ENCODE measurements around the gene ZFHX3.
"Not testable (repeated sequence)": the region's sequence is repeated elsewhere in the genome, so short reads cannot be mapped to it uniquely, and the experiment has no call there.

The ZFHX3 gene
- total RNA-seq: 0 to 0.91 (median 0.40) reads per million in 4 experiments

GRCh38 chr16:73047536-73048291 lies at the start of gene ZFHX3:
Gene ZFHX3, minus strand, starts transcription at chr16:73048128. Its CDS starts 87,983 bp downstream, at chr16:72960145.
- DNase-seq: no peak

GRCh38 chr16:73096510-73096909 lies 48.6 kb upstream of the ZFHX3 start:
- no peak for DNase-seq

- DNase-seq: no peak
Observed at GRCh38 chr16:73095885-73096421, 48.0 kb upstream of the ZFHX3 start.

GRCh38 chr16:73095142-73095820 lies 47.4 kb upstream of the ZFHX3 start:
- no peak for DNase-seq

GRCh38 chr16:73094371-73094770 lies 46.4 kb upstream of the ZFHX3 start:
- no peak for DNase-seq

- DNase-seq: no peak
Observed at GRCh38 chr16:73093146-73094144, 45.5 kb upstream of the ZFHX3 start.

GRCh38 chr16:73092236-73092781 lies 44.4 kb upstream of the ZFHX3 start:
- DNase-seq: no peak

GRCh38 chr16:73091174-73091573 lies 43.2 kb upstream of the ZFHX3 start:
- no peak for DNase-seq

GRCh38 chr16:73089420-73089819 lies 41.5 kb upstream of the ZFHX3 start:
- DNase-seq: no peak

GRCh38 chr16:73086108-73086507 lies 38.2 kb upstream of the ZFHX3 start:
- DNase-seq: no peak

GRCh38 chr16:73083271-73083670 lies 35.3 kb upstream of the ZFHX3 start:
- DNase-seq: no peak

- DNase-seq: not testable (repeated sequence)
Observed at GRCh38 chr16:73082634-73083051, 34.7 kb upstream of the ZFHX3 start.

GRCh38 chr16:73080931-73081330 lies 33.0 kb upstream of the ZFHX3 start:
- no peak for DNase-seq

- DNase-seq: no peak
Observed at GRCh38 chr16:73076324-73076810, 28.4 kb upstream of the ZFHX3 start.

GRCh38 chr16:73074382-73074781 lies 26.5 kb upstream of the ZFHX3 start:
- DNase-seq: no peak

- not testable (repeated sequence) for DNase-seq
Observed at GRCh38 chr16:73072051-73072450, 24.1 kb upstream of the ZFHX3 start.

- no peak for DNase-seq
Observed at GRCh38 chr16:73071131-73071940, 23.4 kb upstream of the ZFHX3 start.

GRCh38 chr16:73069581-73070262 lies 21.8 kb upstream of the ZFHX3 start:
- no peak for DNase-seq

GRCh38 chr16:73068541-73069401 lies 20.8 kb upstream of the ZFHX3 start:
- no peak for DNase-seq

Measured in effector CD8-positive, alpha-beta T cell (primary cell).